Measurements from ENCODE around the gene TTF1. TPM values are rescaled to one million over a fixed set of nuclear protein-coding genes. Genes with fewer than 3 reads are reported as not detected.

The TTF1 gene
- total RNA-seq, 1 experiment from 2014 or later = 23.8 TPM

DNA sequence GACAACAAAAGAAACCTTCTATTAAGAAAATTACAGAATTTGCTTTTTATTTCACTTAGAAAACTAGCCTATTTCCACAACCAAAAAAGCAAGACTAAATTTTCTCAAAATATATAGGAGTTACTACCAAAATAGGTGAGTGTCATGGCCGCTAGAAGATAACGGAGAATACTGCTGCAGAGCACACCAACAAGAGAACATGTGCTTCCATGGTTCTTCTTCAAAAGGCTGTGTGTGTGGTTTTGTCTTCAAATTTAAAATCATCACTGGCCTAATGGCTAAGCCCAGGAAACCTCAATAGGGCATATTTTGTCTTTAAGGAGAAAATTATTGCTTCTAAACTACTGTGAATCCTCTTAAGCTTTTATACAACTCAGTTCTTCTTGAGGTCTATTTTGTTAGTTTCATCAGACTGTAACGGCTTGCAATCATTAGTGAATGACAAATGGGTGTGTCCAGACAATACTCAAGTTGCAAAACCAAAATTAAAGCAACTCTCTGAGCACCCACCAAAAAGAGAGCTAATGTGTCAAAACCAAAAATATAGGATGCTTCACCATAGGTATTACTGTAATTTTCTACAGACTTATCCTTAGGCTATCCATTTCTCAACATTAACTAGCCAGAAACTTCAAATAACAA lies 55.1 kb downstream of the TTF1 start:
- ChIA-PET POLR2A (no interaction called here), CTCF (no interaction called here)
- H3K9me3 Mint-ChIP-seq = peaks cover 2% of the 10 kb centered on the region; the same call in 1 of the 2 replicates
- peaks cover 44% of the 10 kb centered on the region for H3K36me3 Mint-ChIP-seq
- ATAC-seq (no peak), DNase-seq (ENCODE audit: low spot score) (no peak)
- TF ChIP-seq ZNF121 (CRISPR knock-in tag; IDR thresholded peaks at IDR 0.05) = no peak
- TF ChIP-seq PRRX2 (CRISPR knock-in tag; IDR thresholded peaks at IDR 0.05) = no peak
- TF ChIP-seq, protein P1, sequence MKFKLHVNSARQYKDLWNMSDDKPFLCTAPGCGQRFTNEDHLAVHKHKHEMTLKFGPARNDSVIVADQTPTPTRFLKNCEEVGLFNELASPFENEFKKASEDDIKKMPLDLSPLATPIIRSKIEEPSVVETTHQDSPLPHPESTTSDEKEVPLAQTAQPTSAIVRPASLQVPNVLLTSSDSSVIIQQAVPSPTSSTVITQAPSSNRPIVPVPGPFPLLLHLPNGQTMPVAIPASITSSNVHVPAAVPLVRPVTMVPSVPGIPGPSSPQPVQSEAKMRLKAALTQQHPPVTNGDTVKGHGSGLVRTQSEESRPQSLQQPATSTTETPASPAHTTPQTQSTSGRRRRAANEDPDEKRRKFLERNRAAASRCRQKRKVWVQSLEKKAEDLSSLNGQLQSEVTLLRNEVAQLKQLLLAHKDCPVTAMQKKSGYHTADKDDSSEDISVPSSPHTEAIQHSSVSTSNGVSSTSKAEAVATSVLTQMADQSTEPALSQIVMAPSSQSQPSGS (CRISPR knock-in tag; IDR thresholded peaks at IDR 0.05; ENCODE audit: borderline replicate concordance, low read depth) = no peak
- no peak for TF ChIP-seq ZNF425 (CRISPR knock-in tag; conservative IDR thresholded peaks at IDR 0.05)
- no peak for TF ChIP-seq ZNF317 (CRISPR knock-in tag; IDR thresholded peaks at IDR 0.05; ENCODE audit: borderline replicate concordance, low read depth)
- no peak for TF ChIP-seq NFYB (CRISPR knock-in tag; conservative IDR thresholded peaks at IDR 0.05; ENCODE audit: low read depth)
- TF ChIP-seq, protein P2, sequence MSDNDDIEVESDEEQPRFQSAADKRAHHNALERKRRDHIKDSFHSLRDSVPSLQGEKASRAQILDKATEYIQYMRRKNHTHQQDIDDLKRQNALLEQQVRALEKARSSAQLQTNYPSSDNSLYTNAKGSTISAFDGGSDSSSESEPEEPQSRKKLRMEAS (CRISPR knock-in tag; IDR thresholded peaks at IDR 0.05) = no peak
- TF ChIP-seq TEAD4 (CRISPR knock-in tag; IDR thresholded peaks at IDR 0.05) = no peak
- TF ChIP-seq JAZF1 (CRISPR knock-in tag; IDR thresholded peaks at IDR 0.05) = no peak
- TF ChIP-seq NR3C1 (CRISPR knock-in tag; conservative IDR thresholded peaks at IDR 0.05; ENCODE audit: low read depth) = no peak
- no peak for TF ChIP-seq CBFB (CRISPR knock-in tag; IDR thresholded peaks at IDR 0.05; ENCODE audit: low read depth)
- TF ChIP-seq RORB (CRISPR knock-in tag; IDR thresholded peaks at IDR 0.05) = no peak
- no peak for TF ChIP-seq ZNF138 (CRISPR knock-in tag; conservative IDR thresholded peaks at IDR 0.05)
- H3K27me3 Mint-ChIP-seq (ENCODE audit: low read depth) = no peaks in the 10 kb centered on the region
- peaks cover 20% of the 10 kb centered on the region for H3K4me1 Mint-ChIP-seq
- H3K4me3 Mint-ChIP-seq = no peak overlapping the region
- no peak overlapping the region for H3K27ac Mint-ChIP-seq

DNA sequence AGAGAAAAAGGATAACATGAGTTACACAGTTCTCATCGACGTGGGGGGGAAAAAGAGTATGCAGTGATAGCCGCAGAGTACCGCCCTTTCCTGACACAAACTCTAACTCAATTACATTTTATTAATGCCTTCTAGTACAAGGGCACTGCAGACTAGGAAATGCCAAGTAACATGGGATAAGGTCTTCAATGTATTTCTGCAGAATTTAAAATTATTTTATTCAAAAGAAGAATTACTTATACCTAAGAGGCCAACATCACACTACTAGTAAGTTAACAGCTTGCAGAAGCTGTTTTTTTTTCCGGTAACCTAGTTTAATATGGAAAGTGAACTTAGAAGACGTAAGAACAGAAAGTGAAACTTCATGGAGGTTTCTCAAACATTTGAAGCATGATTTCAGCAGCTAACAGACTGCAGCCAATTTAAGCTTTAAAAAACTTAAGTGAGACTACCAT lies 55.8 kb downstream of the TTF1 start:
- H3K27me3 Mint-ChIP-seq (ENCODE audit: low read depth) = no peaks in the 10 kb centered on the region
- TF ChIP-seq FOXK1 (CRISPR knock-in tag; IDR thresholded peaks at IDR 0.05) (no peak), ATF6 (CRISPR knock-in tag; IDR thresholded peaks at IDR 0.05) (no peak), ZNF396 (CRISPR knock-in tag; IDR thresholded peaks at IDR 0.05; ENCODE audit: borderline replicate concordance) (no peak), SP1 (CRISPR knock-in tag; conservative IDR thresholded peaks at IDR 0.05) (no peak), E2F5 (CRISPR knock-in tag; IDR thresholded peaks at IDR 0.05) (no peak), CREM (CRISPR knock-in tag; IDR thresholded peaks at IDR 0.05) (no peak), NR2C2 (CRISPR knock-in tag; IDR thresholded peaks at IDR 0.05) (no peak), ZBTB21 (CRISPR knock-in tag; IDR thresholded peaks at IDR 0.05; ENCODE audit: borderline replicate concordance) (no peak)
- TF ChIP-seq, protein P3, sequence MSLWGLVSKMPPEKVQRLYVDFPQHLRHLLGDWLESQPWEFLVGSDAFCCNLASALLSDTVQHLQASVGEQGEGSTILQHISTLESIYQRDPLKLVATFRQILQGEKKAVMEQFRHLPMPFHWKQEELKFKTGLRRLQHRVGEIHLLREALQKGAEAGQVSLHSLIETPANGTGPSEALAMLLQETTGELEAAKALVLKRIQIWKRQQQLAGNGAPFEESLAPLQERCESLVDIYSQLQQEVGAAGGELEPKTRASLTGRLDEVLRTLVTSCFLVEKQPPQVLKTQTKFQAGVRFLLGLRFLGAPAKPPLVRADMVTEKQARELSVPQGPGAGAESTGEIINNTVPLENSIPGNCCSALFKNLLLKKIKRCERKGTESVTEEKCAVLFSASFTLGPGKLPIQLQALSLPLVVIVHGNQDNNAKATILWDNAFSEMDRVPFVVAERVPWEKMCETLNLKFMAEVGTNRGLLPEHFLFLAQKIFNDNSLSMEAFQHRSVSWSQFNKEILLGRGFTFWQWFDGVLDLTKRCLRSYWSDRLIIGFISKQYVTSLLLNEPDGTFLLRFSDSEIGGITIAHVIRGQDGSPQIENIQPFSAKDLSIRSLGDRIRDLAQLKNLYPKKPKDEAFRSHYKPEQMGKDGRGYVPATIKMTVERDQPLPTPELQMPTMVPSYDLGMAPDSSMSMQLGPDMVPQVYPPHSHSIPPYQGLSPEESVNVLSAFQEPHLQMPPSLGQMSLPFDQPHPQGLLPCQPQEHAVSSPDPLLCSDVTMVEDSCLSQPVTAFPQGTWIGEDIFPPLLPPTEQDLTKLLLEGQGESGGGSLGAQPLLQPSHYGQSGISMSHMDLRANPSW (CRISPR knock-in tag; conservative IDR thresholded peaks at IDR 0.05; ENCODE audit: low read depth) = no peak
- TF ChIP-seq, protein P4, sequence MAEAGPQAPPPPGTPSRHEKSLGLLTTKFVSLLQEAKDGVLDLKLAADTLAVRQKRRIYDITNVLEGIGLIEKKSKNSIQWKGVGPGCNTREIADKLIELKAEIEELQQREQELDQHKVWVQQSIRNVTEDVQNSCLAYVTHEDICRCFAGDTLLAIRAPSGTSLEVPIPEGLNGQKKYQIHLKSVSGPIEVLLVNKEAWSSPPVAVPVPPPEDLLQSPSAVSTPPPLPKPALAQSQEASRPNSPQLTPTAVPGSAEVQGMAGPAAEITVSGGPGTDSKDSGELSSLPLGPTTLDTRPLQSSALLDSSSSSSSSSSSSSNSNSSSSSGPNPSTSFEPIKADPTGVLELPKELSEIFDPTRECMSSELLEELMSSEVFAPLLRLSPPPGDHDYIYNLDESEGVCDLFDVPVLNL (CRISPR knock-in tag; IDR thresholded peaks at IDR 0.05; ENCODE audit: borderline replicate concordance, low read depth) = no peak
- DNase-seq (ENCODE audit: low spot score) (no peak), ATAC-seq (no peak)
- no peak overlapping the region for H3K4me3 Mint-ChIP-seq
- H3K4me1 Mint-ChIP-seq = peaks cover 18% of the 10 kb centered on the region
- POLR2A ChIA-PET = no interaction called here
- no peaks in the 10 kb centered on the region for H3K9me3 Mint-ChIP-seq
- CTCF ChIA-PET = no interaction called here
- no peak overlapping the region for H3K27ac Mint-ChIP-seq
- H3K36me3 Mint-ChIP-seq = peaks cover 50% of the 10 kb centered on the region

Measured in WTC11 (cell line).